ENCODE data around the gene NPAS2. TPM values are rescaled to one million over a fixed set of nuclear protein-coding genes. Genes with fewer than 3 reads are reported as not detected.

NPAS2 gene
- total and polyA plus RNA-seq, 2 experiments from 2014 or later, result 0.55 to 0.89 TPM

DNA sequence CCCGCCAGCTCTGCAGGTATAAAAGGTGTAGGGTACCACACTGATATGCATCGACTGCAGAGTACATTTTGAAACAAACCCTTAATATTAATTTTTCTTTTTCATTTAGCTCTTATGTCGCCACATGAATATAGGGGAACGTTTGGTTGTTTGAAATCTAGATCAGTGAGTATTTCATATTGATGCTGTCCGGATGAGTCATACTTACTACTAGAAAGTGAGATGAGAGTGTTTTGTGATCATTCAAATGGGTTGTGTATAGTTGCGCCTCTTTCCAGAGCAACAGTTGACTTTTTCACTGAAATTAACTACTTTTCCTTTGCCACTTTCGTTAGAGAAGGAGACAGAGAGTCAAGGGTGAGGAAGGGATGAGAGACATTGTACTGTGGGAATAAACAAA lies 24.6 kb downstream of the NPAS2 start:
- Histone ChIP-seq H3K4me1 (ENCODE audit: low read depth) (no peaks in the 10 kb centered on the region), H3K4me3 (no peak overlapping the region), H3K27ac (no peak overlapping the region), H3K36me3 (no peaks in the 10 kb centered on the region), H3K9me3 (ENCODE audit: low read depth) (no peaks in the 10 kb centered on the region), H3K27me3 (no peaks in the 10 kb centered on the region)
- DNase-seq (ENCODE audit: low read depth in 1 of 2, low spot score in 1 of 2), result no peak
- TF ChIP-seq, protein P1, sequence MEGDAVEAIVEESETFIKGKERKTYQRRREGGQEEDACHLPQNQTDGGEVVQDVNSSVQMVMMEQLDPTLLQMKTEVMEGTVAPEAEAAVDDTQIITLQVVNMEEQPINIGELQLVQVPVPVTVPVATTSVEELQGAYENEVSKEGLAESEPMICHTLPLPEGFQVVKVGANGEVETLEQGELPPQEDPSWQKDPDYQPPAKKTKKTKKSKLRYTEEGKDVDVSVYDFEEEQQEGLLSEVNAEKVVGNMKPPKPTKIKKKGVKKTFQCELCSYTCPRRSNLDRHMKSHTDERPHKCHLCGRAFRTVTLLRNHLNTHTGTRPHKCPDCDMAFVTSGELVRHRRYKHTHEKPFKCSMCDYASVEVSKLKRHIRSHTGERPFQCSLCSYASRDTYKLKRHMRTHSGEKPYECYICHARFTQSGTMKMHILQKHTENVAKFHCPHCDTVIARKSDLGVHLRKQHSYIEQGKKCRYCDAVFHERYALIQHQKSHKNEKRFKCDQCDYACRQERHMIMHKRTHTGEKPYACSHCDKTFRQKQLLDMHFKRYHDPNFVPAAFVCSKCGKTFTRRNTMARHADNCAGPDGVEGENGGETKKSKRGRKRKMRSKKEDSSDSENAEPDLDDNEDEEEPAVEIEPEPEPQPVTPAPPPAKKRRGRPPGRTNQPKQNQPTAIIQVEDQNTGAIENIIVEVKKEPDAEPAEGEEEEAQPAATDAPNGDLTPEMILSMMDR (IDR thresholded peaks at IDR 0.05; ENCODE audit: low read depth, low read length), result no peak

DNA sequence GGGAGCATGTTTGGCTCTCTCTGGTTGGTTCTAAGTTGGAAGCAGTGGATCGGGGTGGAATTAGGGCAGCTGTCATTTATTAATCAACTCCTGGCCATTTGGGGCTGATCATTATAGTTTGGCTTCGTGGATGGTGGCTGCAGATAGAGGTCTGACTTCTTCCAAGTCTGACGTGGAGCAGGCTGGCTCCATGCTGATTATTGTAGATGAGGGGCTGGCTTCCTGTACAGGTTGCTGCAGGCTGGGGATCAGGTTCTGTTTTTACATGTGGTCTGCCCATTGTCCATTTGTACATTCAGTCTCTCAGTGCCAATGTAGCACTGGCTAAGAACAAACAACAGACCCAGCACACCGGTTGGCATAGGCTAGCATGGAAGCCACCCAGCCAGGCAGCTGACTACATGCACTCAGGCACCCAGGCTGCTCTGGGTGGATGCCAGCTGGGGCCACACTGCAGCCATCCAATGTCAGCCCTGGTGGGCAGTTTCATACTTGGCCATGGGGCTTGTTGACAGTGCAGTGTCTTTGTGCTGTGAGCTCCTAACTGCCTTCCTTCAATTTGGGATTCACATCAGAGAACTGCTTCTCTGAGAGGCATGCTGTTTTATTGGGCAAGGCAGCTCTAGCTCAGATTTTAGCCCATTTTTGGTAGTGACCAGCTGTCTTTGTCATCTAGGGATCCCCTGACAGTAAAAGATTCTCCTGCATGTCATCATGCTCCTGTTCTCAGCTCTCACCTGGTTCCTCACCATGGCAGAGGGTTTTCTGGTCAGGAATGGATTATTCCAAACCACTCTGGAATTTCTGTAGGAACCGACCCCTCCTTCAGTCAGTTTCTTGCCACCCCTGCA lies 25.4 kb downstream of the NPAS2 start:
- Histone ChIP-seq H3K4me3 (no peak overlapping the region), H3K9me3 (ENCODE audit: low read depth) (no peaks in the 10 kb centered on the region), H3K27me3 (no peaks in the 10 kb centered on the region), H3K27ac (no peak overlapping the region), H3K4me1 (ENCODE audit: low read depth) (no peaks in the 10 kb centered on the region), H3K36me3 (no peaks in the 10 kb centered on the region)
- TF ChIP-seq, protein P1 (IDR thresholded peaks at IDR 0.05; ENCODE audit: low read depth, low read length), result no peak
- no peak for DNase-seq (ENCODE audit: low read depth in 1 of 2, low spot score in 1 of 2)

DNA sequence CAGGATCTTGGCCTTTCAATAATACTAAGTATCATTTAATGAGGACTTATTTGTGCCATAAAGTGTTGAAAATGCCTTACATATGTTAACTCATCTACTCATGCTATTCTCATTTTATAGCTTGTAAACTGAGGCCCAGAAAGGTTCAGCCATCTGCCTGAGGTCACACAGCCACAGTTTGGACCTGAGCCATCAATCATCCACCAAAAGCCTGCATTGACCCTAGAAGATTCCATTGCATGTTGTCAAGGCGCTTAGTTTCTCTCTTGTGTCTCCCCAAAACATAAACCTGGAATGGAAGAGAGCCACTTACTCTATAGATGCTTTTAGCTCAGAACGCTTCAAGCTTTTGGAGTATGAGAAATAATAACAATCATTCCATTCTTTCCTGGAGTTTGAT lies 26.8 kb downstream of the NPAS2 start:
- no peaks in the 10 kb centered on the region for H3K9me3 ChIP-seq (ENCODE audit: low read depth)
- DNase-seq (ENCODE audit: low read depth in 1 of 2, low spot score in 1 of 2), result no peak
- no peaks in the 10 kb centered on the region for H3K4me1 ChIP-seq (ENCODE audit: low read depth)
- H3K36me3 ChIP-seq, result no peaks in the 10 kb centered on the region
- H3K27me3 ChIP-seq, result no peaks in the 10 kb centered on the region
- H3K27ac ChIP-seq, result no peak overlapping the region
- TF ChIP-seq, protein P1 (IDR thresholded peaks at IDR 0.05; ENCODE audit: low read depth, low read length), result no peak
- no peak overlapping the region for H3K4me3 ChIP-seq

DNA sequence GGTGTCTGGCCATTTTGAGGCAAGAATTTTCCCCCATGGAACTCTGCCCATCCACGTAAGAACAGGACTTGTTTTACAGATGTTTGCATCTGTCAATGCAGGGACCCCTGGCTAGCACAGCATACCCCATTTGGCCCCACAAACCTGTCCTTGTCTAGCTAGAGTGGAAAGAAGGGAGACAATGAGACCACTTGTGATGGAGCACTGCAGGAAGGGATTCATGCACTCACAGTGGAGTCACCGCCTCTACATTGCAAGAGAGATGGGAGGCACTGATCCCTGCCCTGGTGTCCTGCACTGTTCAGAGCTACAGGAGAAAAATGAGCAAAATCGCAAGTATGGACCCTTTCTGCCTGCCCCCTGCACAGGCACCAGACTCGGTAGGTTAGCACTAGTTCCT lies 32.5 kb downstream of the NPAS2 start:
- Histone ChIP-seq H3K27ac (no peak overlapping the region), H3K4me1 (ENCODE audit: low read depth) (no peaks in the 10 kb centered on the region), H3K36me3 (no peaks in the 10 kb centered on the region), H3K9me3 (ENCODE audit: low read depth) (no peaks in the 10 kb centered on the region), H3K27me3 (no peaks in the 10 kb centered on the region), H3K4me3 (no peak overlapping the region)
- DNase-seq (ENCODE audit: low read depth in 1 of 2, low spot score in 1 of 2), result no peak
- TF ChIP-seq, protein P1 (IDR thresholded peaks at IDR 0.05; ENCODE audit: low read depth, low read length), result no peak

DNA sequence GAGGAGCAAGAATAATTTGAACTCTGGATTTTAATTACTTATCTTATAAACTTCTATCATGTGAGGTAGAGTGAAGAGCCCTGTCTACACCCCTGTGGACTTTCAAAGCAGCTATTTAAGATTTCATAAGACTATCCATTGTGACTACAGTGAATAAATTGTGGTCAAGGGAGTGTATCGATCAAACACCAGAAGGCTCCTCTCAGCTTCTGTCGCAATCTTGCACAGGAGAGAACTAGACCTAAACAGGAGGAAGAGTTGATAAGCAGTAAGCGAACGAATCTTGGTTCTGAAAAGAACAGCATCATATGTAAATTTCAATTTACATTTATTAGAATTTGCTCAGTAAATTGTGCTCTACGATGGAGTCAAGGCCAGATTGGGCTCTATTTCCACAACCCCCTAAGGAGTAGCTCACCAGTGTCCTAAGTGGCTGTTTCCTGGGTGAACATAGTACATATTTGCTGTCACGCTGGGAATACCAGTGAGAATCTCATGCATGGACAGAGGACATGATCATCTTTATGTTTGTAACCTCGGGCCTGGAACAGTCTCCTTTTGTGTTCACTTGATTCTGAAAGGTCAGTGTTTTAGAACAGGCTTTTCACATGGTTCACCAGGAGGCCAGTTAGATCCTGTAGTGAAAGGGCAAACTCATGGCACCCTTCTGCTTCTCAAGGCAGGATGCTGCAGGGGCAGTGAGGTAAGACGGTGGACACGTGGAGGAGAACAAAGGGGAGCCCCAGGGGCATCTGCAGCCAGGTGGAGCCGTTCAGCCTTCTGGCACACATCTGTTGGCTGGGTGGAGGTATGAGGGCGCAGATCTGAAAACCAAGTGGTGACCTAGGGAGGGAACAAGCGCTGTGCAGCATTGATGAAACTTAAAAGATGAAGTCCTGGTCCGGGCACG lies 33.3 kb downstream of the NPAS2 start:
- DNase-seq (ENCODE audit: low read depth in 1 of 2, low spot score in 1 of 2), result no peak
- H3K27me3 ChIP-seq, result no peaks in the 10 kb centered on the region

More for the DNA sequence above, 33.3 kb downstream of the NPAS2 start:
- Histone ChIP-seq H3K9me3 (ENCODE audit: low read depth) (no peaks in the 10 kb centered on the region), H3K4me3 (no peak overlapping the region), H3K27ac (no peak overlapping the region), H3K4me1 (ENCODE audit: low read depth) (no peaks in the 10 kb centered on the region), H3K36me3 (no peaks in the 10 kb centered on the region)
- TF ChIP-seq, protein P1 (IDR thresholded peaks at IDR 0.05; ENCODE audit: low read depth, low read length), result no peak

All from cardiac muscle cell (in vitro differentiated cells and primary cell).